Glutamatergic neuron (in vitro differentiated cells): Measurements from ENCODE around the gene ERP29. TPM values are rescaled to one million over a fixed set of nuclear protein-coding genes. Genes with fewer than 3 reads are reported as not detected.

Source experiments
- DNase-seq: peaks from one replicate; pipeline ENCODE4 v3.0.0; 2022
- H3K27ac Mint-ChIP-seq: one replicate; pipeline ENCODE4 v1.8.0; 2020; ENCODE audit warnings: mild to moderate bottlenecking, mixed read lengths, inconsistent platforms; ENCODE audit not compliant: unreplicated experiment
- H3K27me3 Mint-ChIP-seq: one replicate; pipeline ENCODE4 v1.8.0; 2020; ENCODE audit warnings: mild to moderate bottlenecking, moderate library complexity, mixed read lengths, inconsistent platforms; ENCODE audit not compliant: unreplicated experiment
- H3K36me3 Mint-ChIP-seq: one replicate; pipeline ENCODE4 v1.8.0; 2020; ENCODE audit warnings: mild to moderate bottlenecking, mixed read lengths, inconsistent platforms; ENCODE audit not compliant: unreplicated experiment
- H3K4me1 Mint-ChIP-seq: one replicate; pipeline ENCODE4 v1.8.0; 2020; ENCODE audit warnings: mild to moderate bottlenecking, low read depth, mixed read lengths, inconsistent platforms; ENCODE audit not compliant: unreplicated experiment
- H3K4me3 Mint-ChIP-seq: one replicate; pipeline ENCODE4 v1.8.0; 2020; ENCODE audit warnings: mild to moderate bottlenecking, mixed read lengths, inconsistent platforms; ENCODE audit not compliant: unreplicated experiment
- H3K9me3 Mint-ChIP-seq: one replicate; pipeline ENCODE4 v1.8.0; 2020; ENCODE audit warnings: mild to moderate bottlenecking, moderate library complexity, mixed read lengths, inconsistent platforms; ENCODE audit not compliant: unreplicated experiment
- CTCF ChIP-seq: fragments of 200-600 bp; sonication (generic); IDR thresholded peaks from one replicate; pipeline ENCODE4 v1.5.0; 2021; ENCODE audit not compliant: partially characterized antibody, unreplicated experiment
- total RNA-seq: library from RNA; stranded (reverse); fragmentation: NEBNext Ultra II Directional; extraction: Animal tissue kit (Norgen Biotek cat#: 25700); gene quantifications from one replicate; pipeline ENCODE4 v1.2.1, GENCODE V29; 2021; ENCODE audit not compliant: unreplicated experiment

Gene ERP29
- total RNA-seq, 1 donor from 2014 or later = 114 TPM

DNA sequence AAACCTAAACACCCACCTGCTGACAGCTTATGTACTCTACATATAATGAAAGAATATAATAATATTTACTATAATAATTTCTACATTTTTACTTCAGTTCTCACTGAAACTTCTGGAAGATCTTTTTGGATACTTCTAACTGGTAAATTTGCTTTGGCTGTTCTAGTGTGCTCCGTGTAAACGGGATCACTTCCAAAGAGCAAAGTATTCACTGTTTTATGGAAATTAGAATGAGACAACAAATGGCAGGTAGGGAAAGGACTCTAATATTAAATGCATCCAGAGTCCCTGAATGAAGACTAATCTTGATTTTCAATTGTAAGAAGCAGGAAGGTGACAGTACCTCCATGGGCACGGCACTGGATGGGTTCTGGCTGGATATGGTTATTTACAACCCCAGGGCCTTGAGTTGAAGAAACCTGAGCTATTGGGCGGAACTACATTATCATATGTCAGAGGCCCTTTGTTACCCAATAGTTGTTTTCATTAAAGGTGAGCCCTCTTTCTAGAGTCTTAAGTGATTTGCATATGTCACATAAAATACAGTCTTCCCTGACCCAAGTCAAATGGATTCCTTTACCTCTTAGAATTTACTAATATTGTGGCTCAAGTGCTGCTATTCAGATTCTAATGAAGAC, 10.7 kb downstream of the ERP29 start:
- no peak for DNase-seq
- Mint-ChIP-seq H3K36me3 (no peaks in the 10 kb centered on the region), H3K27ac (no peak overlapping the region)

DNA sequence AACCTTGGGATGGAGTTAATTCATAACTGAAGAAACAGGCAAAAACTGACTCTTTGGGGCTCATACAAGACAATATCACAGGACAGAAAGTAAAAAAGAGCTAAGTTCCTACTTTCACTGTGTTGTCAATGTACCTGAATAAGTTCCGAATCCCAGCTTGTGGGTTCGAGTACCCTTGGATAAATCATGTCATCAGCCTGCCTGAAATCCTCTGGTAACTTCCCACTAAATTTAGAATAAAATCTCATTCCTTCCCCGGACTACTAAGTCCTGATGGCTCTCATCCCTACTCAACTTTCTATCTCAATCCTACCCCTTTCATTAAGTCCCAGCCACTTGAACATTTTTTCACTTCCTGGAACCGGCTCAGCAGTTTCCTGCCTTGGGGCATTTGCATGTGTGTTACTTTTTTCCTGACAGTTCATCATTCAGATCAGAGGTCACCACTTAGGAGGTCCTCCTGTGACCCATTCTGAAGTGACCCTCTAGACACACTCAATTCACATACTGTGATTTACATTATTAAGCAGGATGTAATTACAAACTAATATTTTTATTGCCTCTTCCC, 12.7 kb downstream of the ERP29 start:
- H3K4me1 Mint-ChIP-seq = no peaks in the 10 kb centered on the region
- TF ChIP-seq CTCF = no peak
- no peak overlapping the region for H3K27ac Mint-ChIP-seq
- H3K27me3 Mint-ChIP-seq = no peaks in the 10 kb centered on the region
- DNase-seq = no peak
- H3K9me3 Mint-ChIP-seq = no peaks in the 10 kb centered on the region
- no peak overlapping the region for H3K4me3 Mint-ChIP-seq
- H3K36me3 Mint-ChIP-seq = no peaks in the 10 kb centered on the region

More for the DNA sequence above, 10.7 kb downstream of the ERP29 start:
- Mint-ChIP-seq H3K27me3 (no peaks in the 10 kb centered on the region), H3K4me3 (no peak overlapping the region), H3K4me1 (peaks cover 2% of the 10 kb centered on the region), H3K9me3 (no peaks in the 10 kb centered on the region)
- TF ChIP-seq CTCF = no peak

GRCh38 chr12:112029301-112029700, 16.1 kb downstream of the ERP29 start:
- Mint-ChIP-seq H3K27me3 (no peaks in the 10 kb centered on the region), H3K36me3 (no peaks in the 10 kb centered on the region), H3K4me3 (no peak overlapping the region), H3K4me1 (no peaks in the 10 kb centered on the region), H3K27ac (no peak overlapping the region), H3K9me3 (no peaks in the 10 kb centered on the region)
- no peak for DNase-seq
- TF ChIP-seq CTCF = no peak

DNA sequence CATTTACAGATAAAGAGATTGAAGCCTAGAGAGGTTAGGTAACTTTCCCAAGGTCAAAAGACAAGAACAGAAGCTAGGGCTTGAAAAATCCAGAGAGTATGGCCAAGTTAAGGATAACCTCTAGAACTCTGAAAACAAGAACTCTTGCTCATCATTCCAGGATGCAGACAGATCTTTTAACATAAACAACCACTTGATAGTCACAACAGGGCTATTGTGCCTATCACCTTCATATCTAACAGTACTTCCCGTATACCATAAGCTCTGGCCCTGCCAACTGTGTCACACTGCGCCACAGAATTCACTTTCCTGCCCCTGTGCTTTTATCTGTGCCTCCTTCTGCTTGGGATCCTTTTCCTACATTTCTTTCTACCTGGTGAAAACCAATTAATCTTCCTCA, 18.2 kb downstream of the ERP29 start:
- TF ChIP-seq CTCF = no peak
- Mint-ChIP-seq H3K27ac (no peak overlapping the region), H3K36me3 (no peaks in the 10 kb centered on the region), H3K9me3 (no peaks in the 10 kb centered on the region), H3K27me3 (no peaks in the 10 kb centered on the region), H3K4me3 (no peak overlapping the region), H3K4me1 (no peaks in the 10 kb centered on the region)
- no peak for DNase-seq

DNA sequence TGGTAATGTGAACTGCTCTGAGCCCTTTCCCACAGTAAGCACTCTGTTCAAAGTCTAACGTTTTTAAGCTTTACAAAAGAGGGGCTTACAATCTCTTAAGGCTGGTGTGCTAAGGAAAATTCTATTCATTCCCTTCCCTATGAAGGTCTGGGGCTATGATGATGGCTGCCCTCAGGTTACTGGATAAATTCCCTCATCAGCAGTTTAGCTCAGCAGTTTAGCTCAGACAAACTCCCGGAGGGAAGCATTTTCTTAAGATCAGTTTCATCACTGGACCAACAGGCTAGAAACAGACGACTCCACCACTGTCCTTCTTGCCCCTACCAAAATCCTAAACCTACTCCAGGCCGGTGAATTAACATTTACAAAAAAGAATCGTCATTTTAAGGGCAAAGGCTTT, 19.1 kb downstream of the ERP29 start:
- Mint-ChIP-seq H3K27ac (no peak overlapping the region), H3K36me3 (no peaks in the 10 kb centered on the region), H3K9me3 (no peaks in the 10 kb centered on the region), H3K4me1 (no peaks in the 10 kb centered on the region), H3K4me3 (no peak overlapping the region), H3K27me3 (no peaks in the 10 kb centered on the region)
- DNase-seq = no peak
- no peak for TF ChIP-seq CTCF
